CD4-positive, alpha-beta T cell treated with Interleukin-4 for 1 hour (primary cell): ENCODE data around the gene ZNF747.
"Not testable (repeated sequence)": the region's sequence is repeated elsewhere in the genome, so short reads cannot be mapped to it uniquely, and the experiment has no call there.

ENCODE experiments used
- DNase-seq, 2 donors: peaks; one replicate each; pipeline ENCODE4 v3.0.0-alpha.2; 2020 to 2022

ZNF747 gene

DNA sequence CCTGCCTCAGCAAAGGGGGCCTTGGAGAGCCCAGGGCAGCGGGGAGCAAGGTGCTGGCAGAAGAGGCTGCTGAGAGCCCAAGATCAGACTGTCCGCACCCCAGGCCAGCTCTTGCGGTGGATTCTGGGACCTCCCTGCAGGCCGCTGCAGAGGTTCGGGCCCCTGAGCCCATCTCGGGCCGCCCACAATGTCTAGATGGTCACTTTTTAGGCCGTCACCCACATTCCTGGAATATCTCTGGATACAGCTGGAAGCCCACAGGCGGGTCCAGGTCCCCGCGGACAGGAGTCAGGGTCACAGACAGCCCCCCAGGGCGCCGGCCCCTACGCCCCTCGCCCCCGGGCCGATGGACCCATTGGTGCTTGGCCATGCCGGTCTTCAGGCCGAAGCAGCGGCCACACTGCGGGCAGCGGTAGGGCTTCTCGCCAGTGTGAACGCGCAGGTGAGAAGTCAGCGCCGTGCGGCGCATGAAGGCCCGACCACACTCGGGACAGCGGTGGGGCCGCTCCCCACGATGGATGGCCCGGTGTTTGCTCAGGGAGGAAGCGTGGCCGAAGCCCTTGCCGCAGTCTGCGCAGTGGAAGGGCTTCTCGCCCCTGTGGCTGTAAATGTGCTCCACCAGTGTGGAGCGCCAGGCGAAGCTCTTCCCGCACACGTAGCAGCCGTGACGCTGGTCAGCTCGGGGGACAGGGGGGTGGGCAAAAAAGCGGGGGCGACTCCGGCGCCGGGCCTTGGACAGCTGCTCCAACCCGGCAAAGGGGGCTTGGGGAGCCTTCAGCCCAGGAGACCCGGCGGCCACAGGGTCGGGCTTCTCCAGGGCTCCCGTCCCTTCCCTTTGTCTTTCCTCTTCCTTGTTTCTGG, 2.1 kb downstream of the ZNF747 start:
- DNase-seq, result no peak

DNA sequence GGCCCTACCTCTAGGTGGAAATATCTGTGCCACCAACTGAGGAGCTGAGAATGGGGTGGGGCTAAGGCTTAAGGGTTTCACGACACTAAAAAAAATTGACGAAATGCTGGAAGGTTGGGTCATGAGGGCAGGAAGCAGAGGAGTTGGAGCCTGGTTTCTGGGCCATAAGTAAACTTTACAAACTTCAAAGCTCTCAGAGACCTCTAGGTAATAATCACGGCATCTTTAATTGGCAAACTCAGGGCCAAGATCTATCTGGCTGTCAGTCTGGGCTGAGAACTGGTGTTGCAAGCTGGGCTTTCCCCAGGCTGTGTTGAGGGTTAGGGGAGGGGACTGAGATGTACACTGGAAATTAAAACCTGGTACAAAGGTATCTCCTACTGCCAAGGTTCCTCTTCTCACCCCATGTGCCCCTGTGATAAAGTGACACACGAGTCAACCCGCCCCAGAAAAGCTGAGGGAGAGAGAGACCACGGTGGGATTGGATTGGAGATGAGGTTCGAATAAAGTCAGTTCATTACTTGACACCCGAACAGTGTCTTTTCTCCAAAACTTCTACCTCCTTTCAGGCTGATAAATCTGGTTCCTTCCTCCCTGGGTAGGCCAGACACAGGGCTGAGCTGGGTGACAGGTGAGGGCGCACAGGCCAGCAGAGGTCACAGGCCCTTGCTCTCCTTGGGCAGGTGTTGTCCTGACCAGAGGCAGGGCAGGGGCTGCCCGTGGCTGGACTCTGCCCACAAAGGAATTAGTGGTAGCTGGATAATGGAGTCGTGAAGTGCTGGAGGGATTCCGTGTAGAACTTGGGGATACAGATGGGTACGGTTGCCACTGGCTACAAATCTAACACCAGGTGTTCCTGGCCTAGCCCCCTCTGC, 4.3 kb downstream of the ZNF747 start:
- peak in 1 of 2 donors; percentile 46 for DNase-seq

DNA sequence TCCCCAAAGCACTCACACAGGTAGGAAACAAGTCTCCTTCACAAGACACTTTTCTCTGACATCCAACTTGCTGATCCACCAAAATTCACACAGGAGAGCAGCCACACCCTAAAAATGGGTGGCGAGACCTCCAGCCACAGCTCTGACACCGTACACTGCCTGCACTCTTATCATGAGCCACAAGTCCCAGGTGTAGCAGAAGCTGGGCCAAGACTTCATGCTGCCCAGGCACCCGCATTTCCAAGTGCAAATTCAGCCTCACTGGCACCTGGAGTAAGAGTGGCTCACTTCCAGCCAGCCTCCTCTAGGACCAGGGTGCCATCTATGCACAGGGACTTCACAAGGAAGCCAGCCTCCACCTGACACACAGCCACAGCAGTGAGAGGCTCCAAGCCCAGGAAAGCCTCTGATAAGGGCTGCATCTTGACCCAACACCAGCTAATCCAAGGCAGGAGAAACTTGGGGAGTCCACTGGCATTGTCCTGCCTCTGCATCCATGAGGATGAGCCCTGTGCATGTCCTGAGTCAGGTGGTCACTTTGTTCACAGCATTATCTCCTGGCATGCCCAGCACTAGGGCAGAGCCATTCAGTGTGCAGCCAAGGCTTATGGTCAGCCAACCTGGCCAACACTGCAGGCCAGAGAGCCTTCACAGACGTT, 5.7 kb downstream of the ZNF747 start:
- no peak for DNase-seq

DNA sequence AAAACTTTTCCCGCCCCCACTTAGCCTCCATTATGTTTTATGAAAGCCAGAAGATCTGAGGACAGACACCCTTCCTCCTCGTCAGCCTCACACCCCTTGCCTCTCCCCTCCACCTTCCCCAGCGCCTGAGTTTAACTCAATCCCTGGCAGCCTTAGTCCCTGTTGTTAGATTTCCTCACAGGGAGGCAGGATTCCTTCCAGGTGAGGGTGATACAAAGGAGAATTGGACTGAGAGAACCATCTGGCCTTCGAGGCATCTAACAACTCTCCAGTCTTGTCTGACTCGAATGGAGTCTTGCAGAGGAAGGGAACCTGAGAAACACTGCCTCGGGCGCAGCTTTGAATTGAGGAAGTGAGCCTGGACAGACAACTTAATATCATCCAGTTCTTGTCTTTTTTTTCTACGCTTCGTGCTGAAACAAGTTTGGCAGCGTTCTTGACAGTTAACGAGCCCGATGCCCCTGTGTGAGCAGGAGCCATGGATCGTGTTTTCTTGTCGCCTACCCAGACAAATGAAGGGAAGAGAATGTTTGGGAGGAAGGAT, 7.0 kb downstream of the ZNF747 start:
- peak in 1 of 2 donors; percentile 56 for DNase-seq

DNA sequence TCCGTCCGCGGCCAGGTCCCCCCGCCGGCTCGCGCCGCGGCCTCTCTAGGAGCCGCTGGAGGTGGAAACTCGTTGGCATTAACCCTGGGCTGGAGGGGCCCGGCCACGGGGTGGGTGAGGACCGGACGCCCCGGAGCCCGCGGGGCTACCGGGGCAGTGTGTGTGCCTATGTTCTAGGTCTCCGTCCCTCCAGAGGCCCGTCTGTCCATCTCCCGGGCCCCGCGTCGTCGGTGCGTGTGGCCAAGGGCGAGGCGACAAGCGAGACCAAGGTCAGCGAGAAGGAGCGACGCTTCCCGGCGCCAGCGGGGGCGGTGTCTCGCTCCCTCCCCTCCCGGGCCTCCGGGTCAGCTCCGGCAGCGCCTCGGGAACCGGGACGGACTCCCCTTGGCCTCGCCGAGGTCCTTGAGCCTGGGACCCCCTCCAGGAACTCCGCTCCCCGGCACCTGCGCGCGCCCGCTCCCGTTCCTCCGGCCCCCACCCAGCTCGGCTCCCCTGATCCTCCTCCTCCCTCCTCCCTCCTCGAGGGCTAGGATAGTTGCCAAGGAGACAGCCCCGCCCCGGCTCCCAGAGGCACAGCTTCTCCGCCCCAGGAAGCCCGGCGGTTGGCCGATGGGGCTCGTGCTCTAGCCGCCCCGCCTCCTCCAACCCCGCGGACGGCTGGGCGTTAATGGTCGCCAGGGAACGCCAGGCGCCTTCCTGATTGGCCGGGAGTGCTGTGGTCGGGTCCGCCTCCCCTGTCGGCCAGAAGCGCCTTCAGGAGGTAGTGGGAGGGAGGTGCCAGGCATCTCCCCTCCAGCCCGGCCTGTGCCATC, 7.6 kb downstream of the ZNF747 start:
- DNase-seq, result peak; percentile 93

DNA sequence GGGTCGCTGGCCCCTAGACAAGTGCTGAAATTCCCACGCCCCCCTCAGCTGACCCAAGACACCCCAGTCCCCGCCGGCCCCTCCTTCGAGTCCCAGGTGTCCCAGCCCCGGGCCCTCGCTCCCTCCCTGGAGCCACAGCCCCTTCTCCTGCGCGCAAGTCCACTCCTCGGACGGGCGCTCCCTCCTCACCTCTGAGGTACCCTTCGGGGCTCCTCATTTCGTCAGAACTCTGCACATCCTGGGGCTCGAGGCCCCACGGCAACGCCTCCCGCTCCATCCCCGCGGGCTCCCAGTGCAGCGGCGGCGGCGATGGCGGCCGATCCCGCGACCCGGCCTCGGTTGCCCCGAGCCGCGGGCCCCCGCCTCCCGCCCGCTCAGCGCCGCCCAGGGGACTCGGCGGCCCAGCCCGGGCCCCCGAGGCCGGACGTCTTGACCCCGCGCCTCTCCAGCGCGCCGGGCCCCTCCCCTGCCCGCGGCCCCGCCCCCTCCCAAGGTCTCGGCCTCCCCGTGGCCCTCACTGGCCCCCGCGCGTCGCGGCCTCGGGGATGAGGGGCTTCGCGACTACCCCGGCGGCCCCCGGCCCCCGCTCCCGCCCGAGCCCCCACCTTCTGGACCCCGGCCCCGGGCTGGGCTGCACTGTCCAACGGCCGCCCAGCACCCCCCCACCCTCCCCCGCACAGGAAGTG, 8.4 kb downstream of the ZNF747 start, which contains the start of gene ZNF768:
Gene ZNF768, minus strand, starts transcription at position 430 of the 686 bp plus-strand sequence. Its CDS starts 153 bp downstream, at position 277.
- DNase-seq, result peak in 1 of 2 donors; percentile 25

DNA sequence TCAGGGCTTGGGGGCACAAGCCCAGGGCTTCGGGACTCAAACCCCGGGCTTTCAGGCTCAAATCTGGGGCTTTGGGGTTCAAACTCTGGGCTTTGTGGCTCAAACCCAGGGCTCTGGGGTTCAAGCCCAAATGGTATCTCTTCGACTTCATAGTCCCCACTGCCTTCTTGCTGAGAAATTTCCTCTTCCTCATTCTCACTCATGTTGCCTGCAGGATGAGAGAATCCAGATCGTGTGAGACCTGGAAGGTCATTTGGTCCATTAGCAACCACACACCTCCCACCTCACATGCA, 8.9 kb downstream of the ZNF747 start:
- DNase-seq, result no peak

DNA sequence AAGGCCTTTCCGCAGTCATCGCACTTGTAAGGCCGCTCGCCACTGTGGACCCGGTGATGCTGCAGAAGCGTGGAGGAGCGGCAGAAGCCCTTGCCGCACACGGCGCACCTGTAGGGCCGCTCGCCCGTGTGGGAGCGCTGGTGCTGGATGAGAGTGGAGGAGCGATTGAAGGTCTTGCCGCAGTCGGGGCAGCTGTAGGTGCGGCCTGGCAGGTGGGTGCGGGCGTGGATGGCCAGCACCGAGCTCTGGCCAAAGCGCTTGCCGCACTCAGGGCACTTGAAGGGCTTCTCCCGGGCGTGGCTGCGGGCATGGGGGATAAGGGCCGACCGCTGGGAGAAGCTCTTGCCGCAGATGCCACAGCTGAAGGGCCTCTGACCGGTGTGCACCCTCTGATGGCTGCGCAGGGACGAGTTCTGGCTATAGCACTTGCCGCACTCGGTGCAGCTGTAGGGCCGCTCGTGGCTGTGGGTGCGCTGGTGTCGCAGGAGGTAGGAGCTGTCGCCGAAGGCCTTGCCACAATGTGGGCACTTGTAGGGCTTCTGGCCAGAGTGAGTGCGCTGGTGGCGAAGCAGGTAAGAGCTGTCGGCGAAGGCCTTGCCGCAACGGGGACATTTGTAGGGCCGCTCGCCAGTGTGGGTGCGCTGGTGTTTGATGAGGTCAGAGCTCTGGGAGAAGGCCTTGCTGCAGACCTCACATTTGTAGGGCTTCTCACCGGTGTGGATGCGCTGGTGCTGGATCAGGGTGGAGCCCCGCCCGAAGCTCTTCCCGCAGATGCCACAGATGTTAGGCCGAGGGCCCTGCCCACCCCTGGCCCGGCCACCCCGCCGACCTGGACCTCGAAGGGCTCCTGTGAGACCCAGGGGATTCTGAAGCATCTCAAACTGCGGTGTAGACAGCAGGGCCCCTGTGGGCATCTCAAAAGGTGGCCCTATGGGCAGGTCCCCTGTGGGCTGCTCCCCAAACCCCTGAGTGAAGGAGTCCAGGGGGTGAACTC, 9.8 kb downstream of the ZNF747 start:
- no peak for DNase-seq

DNA sequence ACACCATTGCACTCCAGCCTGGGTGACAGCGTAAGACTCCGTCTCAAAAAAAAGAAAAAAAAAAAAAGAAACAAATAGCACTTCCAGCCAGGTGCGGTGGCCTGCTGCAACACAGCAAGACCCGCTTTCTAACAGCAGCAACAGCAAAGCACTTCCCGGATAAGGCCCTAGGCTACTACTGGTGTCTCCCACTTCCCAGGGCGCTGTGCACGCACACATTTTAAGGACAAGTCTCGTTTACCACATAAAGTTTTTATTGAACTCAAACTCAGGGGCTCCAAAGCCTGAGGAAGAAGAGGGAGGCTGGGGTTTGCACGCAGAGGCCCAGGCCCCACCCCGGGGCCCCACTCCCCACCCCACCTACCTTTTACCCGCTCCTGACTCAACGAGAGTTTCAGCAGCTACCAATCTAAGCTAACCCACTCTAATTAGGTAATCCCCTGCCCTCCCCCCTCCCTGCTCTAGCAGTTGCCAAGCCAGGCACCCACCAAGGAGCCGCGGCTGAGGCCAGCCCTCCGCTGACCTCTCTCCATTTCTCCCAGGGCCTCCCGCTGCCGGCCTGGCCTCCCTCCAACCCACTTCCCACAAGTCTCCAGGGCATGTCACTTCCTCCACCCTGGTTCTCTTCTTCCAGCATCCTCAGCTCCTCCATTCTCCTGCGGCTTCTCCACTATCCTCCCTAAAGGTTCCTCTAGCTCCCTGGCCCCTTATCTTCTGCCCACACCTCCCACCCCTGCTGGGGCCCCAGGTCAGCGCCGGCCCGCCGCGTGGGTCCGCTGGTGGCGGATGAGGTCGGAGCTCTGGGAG, 10.7 kb downstream of the ZNF747 start:
- no peak for DNase-seq

DNA sequence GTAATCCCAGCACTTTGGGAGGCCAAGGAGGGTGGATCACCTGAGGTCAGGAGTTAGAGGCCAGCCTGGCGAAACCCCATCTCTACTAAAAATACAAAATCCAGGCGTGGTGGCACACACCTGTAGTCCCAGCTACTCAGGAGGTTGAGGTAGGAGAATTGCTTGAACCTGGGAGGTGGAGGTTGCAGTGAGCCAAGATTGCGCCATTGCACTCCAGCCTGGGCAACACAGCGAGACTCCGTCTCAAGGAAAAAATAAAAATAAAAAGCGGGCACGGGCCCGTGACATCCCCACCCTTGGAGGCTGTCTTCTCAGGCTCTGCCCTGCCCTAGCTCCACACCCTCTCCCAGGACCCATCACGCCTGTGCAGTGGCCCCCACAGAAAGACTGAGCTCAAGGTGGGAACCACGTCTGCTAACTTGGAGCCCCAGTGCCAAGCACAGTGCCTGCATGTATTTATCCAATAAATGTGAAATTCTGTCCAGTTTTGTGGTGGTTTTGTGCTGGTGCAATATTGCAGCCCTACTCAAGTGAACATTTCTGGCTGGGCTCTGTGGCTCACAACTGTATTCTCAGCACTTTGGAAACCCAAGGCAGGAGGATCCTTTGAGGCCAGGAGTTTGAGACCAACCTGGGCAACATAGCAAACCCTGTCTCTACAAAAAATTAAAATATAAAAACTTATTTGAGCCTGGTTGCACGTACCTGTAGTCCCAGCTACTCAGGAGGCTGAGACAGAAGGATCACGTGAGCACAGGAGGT, 11.8 kb downstream of the ZNF747 start:
- not testable (repeated sequence) for DNase-seq

DNA sequence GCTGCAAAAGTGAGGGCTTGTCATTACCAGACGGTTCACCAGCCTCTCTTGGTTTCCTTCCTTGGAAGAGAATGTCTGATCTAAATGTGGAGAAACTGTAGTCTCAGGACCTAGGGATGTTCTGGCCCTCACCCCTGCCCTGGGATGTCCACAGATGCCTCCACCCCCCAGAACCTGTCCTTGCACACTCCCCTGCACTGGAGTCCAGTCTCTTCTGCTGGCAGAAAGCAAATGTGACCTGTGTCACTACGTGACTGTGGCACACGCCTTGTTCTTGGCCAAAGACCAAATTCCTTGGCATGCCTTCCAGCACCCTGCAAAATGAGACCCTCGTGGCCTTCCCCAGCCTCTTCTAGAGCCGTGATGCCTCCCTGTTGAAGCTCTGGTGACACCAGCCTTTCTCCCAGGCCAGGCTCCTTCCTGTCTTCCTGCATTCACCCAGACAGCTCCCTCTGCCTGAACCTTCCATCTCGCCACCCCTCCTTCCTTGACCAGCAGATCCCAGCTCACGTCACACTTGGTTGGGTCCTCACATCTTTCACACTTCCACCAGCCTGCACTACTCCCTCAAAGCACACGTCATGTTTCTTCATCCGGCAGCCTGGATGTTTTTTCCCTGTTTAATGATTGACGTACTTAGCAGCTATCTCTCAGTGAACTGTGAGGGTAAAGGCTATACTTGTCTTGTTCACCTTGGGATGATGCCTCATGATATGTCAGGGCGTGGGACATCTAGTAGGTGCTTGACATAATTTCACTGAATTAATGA, 12.6 kb downstream of the ZNF747 start:
- DNase-seq, result no peak

DNA sequence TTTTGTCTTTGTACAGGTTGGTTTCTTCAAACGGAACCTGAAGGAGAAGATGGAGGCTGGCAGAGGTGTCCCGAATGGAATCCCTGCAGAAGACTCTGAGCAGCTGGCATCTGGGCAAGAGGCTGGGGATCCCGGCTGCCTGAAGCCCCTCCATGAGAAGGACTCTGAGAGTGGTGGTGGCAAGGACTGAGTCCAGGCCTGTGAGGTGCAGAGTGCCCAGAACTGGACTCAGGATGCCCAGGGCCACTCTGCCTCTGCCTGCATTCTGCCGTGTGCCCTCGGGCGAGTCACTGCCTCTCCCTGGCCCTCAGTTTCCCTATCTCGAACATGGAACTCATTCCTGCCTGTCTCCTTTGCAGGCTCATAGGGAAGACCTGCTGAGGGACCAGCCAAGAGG, 13.2 kb downstream of the ZNF747 start:
- DNase-seq, result no peak

DNA sequence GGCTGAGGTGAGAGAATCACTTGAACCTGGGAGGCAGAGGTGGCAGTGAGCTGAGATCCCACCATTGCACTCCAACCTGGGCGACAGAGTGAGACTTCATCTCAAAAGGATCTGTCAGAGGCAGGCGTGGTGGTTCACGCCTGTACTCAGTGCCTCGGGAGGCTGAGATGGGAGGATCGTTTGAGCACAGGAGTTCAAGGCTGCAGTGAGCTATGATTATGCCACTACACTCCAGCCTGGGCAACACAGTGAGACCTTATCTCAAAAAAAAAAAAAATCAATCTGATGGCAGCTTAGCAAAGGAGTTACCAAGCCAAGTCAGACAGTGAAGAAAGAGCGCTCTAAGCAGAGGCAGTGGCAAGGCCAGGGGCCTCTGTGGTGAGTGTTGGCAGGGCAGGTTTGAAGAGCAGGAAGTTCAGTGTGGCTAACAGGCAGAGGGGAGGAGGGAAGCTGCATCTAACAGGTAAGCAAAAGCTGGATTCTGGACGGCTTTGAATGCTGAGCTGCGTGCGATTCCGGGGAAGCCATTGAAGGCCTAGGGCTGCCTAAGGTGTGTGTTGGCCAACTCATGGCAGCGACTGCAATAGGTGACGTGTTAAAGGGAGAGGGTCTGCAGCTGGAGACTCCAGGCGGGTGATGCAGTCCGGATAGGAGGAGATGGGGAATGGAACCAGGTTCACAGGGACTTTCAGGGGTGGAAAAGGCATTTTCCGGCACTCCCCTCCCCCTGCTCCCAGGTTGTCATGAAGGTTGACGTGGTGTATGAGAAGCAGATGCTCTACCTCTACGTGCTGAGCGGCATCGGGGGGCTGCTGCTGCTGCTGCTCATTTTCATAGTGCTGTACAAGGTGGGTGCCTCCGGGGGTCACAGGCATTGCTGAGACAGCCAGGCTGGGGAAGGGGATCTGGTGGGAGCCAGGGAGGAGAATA, 15.3 kb downstream of the ZNF747 start:
- DNase-seq, result no peak

DNA sequence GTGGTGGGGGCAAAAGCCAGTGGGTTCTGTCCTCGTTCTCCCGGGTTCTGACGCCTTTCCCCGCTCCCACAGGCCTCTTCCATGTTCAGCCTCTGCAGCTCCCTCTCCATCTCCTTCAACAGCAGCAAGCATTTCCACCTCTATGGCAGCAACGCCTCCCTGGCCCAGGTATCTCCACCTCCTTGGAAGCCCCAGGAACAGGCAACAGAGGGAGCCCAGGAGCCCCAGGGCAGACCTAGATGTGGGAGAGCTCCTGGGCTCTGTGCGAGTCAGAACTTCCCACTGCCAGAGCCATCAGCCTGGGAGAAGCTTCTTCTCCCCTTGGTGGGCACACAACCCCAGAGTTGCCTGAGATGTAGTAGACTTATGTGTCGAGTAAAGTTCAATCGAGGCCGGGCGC, 16.1 kb downstream of the ZNF747 start:
- no peak for DNase-seq

DNA sequence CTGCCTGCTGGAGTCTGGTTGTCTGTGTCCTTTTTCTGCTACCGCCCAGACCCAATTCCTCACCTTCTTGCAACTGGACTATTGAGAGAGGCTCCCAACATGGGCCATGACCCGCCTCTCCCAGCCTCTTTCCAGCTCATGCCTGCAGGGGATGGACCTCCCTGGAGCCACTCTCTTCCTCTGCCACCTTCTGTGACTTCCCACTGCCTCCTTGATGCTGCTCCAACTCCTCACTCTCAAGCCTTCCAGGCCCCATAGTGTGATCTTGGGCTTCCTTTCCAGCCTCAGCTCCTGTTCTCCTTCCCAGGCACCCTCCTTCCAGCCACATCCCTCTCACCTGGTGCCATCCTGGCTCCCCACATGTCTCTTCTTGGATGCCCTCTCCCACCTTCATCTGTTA, 19.4 kb downstream of the ZNF747 start:
- DNase-seq, result no peak

DNA sequence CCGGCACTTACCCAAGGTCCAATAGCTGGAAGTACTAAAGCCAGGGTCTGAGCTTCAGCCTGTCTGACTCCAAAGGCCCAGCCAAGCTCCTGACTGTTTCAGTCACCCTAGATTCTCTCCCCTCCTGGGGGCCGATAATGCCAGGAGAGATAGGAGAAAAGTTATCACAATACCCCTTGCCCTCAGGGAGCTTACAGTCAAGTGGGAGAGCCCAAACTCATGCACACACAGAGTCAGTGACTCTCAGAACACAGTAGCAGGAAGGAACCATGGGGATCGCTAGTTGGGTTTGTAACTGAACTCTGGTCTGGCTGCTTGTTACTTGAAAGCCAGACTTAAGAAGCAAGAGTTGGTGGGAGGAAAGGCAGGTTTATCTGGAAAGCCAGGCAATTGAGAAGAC, 23.1 kb downstream of the ZNF747 start:
- DNase-seq, result no peak
